Hematopoietic multipotent progenitor cell treated with erythropoietin and hydrocortisone succinate and interleukin-3 and kit ligand, for 15 days (in vitro differentiated cells): ENCODE measurements around the gene CSRP3.

Source experiments
- DNase-seq: peaks from one replicate; pipeline ENCODE4 v3.0.0-alpha.2; 2015; ENCODE audit warnings: low spot score

CSRP3 gene

DNA sequence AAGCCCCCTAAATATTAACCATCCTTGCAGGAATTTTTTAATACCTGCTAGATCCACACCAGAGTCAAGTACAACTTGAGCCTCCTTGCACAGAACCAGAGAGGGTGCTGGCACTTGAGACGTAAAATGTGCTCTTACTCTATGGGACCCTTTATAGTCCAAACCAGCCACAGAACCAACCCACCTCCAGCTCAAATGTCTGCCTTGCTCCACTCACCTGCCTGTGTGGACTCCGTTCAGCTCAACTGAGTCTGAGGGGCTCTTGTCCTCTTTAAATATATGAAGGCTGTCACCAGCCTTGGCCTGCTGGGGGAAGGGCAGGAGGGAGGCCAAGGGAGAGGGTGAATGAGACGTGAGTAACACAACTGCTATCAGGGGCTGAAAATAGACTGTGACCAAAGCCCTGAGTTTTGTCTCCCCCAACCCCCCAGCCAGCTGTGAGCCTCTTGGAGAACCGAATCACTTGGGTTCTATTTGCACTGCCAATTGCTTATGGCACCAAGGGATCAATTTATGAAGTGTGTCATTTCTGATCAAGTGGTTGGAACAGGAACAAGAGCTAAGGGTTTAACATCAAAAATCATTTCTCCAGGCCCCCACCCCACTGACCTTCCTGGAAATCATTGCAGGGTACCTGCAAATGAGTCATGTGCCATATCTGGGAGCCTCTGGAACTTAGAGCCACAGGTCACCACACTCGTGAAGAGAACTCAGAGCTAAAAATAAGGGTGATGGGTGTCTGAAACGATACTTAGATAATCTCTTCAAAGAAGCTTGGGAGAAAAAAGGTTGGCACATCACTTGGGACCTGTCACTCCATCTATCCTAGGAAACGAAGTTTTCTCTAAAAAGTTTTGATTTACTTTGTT is at the start of gene CSRP3:
TSS of gene CSRP3 (minus strand) at position 247 of the 869 bp plus-strand sequence. CDS start 9,535 bp downstream, outside the sequence.
- DNase-seq: no peak

DNA sequence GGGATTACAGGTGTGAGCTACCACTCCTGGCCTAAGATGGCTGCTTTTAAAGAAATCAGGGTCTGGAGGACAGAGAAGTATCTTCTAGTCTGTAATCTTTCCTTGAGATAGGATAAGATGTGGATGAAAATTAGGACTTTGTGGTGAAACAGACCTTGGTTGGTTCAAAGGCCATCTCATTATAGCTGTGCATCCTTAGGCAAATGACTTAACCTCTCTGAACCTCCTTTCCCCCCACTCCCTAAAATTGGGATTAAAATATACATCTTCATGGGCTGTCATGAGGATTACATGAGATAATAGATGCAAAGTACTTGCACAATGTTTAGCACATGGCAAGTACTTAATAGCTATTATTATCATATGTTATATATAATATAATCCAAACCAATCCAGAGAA is 49.8 kb upstream of the CSRP3 start:
- no peak for DNase-seq

DNA sequence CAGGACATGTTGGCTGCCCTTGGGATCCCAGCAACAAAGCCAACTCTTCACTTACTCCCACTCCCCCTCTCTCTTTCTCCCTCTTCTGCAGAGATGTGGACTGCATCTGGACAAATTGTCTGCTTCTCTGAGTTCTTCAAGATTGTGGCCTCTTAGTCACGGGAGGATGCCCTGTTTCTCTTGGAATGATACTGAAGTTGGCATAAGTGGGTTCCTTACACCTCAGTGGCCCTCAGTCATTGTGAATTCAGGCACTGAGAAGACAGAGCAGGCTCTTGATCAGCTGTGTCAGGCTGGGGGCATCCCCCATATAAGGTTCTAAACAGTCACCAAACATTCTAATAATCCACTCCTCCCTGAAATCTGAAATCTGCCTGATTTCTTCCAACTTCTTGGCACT is 45.0 kb upstream of the CSRP3 start:
- DNase-seq: no peak

DNA sequence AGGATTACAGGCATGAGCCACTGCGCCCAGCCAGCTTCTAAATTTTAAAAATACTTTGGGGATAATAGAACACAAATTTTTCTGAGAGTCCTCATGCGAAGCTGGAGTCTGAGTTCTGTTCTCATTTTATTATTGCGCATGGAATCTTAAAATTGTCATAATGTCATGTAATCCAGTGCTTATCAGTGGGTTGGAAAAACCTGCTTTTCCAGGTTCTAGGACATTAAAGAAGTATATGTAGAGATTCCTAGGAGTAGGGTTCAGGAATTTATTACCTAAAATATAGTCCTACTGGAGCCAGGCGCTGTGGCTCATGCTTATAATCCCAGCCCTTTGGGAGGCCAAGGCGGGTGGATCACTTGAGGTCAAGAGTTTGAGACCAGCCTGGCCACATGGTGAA is 43.6 kb upstream of the CSRP3 start:
- no peak for DNase-seq

DNA sequence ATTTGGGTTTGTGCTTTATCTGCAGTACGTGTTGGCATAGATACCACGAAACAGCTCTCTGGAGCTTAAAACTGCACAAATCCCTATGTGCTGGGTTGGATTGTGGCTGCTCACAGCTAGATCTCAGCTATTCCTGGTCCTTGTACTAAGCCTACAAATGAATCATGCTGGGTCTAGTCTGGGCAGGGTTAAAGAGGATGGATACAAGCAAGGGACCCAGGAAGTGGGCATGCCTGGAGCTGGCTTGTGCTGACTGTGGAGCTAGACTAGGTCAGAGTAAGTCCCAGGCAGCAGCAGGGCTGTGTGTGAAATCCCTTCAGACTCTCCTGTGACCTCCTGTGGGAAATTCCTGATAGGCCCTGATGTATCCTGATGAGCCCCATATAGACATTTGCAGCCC is 42.8 kb upstream of the CSRP3 start:
- no peak for DNase-seq

DNA sequence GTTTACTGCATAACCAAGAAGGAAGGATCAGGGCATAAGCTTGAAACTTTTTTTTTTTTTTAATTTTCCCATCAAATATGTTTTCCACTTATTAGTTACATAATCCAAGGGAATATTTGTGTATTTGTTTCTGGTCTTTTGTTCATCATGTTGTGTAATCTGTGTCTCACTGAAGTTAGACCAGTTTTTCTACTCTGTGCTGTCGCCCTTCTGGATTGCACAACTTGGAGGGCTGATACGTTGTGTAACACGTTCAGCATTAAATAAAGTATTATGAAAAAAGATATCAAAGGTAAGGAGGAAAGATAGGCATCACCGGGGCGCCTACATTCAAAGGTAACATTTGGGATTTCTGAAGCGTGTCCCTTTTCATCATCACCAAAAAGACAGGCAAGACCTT is 42.3 kb upstream of the CSRP3 start:
- no peak for DNase-seq

DNA sequence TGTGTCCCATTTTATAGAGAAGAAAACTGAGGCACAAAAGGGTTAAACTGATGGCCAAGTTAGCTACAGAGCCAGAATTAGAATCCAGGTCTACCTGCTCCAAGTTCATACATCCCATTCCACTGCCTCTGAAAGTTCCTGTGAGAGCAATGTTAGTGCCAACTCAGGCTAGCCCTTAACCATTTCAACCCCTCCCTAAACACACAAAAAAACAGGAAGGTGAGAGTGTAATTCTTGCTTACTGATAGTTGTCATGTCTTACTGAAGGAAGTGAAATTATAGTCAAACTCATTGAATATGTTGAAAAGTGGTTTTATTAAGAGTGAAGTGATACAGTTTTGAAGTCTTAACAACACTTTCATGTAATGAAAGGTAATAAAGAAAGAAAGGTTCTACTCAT is 41.8 kb upstream of the CSRP3 start:
- DNase-seq: no peak

DNA sequence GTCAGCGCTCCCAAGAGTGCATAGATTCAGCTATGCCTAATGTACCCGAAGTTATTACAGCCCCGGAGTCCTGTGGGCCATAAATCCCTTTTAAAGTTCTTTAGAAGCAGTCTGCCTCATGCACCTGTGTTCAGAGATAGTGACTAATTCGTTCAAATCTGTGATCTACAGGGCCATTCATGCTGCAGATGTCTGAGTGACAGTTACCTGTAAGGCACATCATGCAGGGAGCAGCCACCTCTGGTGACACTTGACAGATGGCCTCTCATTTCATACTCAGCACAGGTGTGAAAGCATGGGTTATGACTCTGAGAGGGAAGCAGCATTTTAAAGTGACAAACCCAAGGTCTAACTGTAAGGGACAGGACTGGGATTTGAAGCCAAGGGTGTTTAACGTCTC is 41.4 kb upstream of the CSRP3 start:
- no peak for DNase-seq

DNA sequence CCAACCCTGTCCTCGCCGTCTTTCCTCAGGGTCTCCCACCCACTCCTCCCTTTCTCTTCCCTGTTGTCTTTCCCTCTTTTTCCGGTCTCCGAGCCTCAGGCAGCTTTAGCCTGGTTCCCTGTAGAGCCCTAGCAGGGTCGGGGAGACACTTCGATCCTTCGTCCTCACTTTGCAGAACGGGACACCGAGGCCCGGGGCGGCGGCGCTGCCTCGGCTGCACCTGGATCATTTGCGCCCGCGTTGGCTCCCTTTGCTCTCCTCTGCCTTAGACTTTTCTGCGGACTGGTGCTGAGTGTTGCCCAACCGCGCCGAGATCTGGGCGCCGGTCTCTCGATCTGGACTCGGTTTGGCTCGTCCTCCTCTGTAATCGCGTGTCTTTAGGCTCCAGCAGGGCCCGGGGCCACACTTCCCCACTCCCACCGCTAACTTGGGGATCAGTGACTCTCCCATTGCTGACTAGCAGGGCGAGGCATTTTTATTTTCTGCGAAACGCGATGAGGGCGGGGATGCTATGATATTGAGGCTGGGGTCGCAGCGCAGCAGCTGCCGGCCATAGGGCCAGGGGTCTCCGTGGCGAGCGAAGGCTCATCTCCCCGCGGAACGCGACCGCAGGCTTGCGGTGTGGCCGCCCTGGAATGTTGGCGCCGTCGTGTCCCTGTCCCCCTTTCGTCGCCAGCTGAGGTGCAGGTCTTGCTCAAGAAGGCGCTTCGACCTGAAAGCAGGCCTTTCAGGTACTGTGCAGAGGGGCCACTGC is 40.6 kb upstream of the CSRP3 start:
- no peak for DNase-seq

DNA sequence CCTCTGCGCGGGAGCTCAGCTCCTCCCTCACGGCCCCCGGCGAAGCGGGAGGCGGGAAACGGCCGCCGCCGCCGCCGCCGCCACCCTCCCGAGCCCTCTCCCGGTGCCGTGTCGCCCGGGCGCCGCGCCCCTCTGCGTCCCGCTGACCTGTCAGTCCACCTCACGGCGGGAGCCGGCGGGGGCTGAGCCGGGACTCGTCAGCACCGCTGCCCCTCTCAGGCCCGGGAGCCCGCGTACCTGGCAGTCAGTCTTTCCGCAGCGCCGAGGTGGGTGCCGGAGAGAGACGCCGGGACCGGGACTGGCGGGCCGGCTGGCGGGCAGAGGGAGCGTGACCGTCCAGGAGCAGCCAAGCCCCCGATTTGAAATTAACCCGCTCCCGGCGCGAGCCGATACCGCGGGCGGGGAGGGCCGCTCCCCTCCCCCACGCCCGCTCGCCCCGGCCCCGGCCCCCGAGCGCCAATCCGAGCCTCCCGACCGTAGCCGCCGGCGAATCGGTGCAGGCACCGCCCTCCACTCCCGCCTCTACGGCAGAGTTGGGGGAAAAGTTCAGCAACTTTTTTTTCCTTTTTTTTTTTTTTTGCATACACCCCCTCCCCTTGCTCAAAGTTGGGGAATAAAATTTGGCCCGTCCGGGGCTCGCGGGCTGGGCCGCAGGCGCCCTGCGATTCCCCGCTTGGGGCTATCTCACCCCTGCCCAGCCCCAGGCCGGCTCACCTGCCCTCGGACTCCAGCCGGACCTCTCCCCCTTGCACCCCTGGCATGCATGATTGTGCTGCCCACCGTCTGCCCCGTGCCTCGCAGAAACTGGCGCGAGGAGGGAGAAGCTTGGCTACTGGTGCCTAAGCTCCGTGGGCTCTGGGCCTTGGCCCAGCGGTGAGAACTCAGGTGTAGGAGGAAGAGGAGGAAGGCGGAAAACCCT is 39.7 kb upstream of the CSRP3 start:
- DNase-seq: peak; percentile 61

DNA sequence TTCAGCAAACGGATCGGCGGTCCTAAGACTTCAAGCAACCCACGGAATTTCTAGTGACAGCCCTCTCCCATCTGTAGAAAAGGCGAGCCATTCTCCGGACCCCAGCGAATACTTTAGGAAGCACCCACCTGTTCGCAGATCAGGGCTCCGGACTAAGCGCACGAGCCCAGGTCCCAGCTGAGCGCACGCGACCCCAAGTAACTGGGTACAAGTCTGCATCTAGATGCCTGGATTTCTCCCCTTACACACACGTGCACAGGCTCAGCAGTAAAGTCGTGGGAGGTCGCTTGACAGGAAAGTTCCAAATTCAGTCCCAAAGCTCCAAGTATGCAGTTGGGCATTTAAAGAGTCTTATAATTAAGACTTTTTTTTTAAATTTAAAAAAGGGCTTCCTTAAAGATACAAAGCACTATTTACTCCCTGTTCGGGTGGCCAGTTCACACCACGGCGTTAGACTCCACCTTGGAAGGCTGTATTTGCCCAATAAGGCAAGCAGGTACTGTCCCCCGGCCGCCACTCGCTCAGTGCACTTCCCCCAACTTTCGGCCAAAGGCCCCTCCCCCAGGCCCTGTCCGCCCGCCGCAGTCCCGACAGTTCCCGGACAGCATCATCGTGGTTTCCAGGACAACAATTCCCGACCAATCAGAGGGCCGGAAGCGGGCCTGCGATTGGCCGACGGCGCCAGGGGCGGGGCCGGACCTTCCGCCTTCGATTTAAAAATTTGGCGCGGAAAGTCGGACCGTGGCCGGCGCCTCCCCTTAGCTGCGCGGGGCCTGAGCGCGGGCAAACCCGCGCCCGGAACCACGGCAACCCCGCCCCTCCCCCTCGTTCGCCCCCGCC is 38.9 kb upstream of the CSRP3 start, which contains the start of gene E2F8:
TSS of gene E2F8 (minus strand) at position 526 of the 840 bp plus-strand sequence. CDS start 824 bp downstream, outside the sequence.
- DNase-seq: peak; percentile 95

DNA sequence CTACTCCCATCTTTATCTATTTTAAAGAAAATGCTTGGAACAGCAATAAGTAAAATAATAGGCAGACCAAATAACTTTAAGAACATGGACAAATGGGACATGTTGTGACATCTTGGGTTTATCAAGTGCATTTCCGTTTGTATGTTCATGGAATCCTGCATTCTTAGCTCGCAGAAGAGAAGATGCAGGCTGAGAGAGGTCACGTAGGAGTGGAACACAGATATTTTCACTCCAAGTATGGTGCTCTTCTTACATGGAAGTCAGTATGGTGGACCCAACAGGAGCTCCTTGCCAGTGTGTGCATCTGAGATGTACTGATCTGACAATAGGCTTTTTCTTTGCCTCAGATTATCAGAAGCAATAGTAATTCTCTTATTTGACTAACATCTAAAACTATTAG is 37.3 kb upstream of the CSRP3 start:
- DNase-seq: peak; percentile 17

DNA sequence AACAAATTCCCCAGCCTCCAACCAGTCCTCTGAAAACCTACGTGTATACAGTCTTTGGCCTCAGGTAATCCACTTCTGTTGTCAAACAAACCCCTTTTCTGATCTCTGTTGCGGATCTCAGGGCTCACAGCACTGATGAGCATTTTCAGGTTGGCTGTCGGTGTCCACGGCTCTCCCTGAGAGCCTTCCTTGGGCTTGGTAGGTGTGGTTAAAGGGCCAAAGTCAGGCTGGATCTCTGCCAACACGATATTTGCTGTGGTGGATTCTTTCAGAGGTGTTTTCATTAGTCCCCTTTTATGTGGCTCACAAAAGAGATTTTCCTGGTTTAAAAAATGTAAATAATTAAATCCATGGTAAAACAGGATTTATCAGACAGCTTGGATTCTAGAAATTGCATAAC is 36.0 kb upstream of the CSRP3 start:
- DNase-seq: peak; percentile 23

DNA sequence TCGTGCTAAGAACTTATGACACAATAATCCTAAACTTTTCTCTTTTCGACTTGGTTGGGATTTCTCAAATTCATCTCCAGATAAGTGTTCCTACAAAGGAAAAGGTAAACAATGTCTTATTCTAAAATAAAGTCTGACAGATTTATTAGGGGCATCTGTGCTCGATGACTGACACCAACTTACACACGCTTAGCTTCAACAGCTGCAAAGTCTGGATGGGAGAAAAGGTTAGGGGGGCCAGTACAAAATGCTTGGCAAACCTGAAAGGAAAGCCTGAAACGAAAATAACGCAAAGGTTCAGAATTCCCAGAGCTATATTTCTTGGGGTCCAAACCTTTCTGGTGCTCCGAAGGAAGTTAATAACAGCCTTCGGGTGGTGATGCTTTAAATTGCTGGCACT is 35.6 kb upstream of the CSRP3 start:
- DNase-seq: no peak

DNA sequence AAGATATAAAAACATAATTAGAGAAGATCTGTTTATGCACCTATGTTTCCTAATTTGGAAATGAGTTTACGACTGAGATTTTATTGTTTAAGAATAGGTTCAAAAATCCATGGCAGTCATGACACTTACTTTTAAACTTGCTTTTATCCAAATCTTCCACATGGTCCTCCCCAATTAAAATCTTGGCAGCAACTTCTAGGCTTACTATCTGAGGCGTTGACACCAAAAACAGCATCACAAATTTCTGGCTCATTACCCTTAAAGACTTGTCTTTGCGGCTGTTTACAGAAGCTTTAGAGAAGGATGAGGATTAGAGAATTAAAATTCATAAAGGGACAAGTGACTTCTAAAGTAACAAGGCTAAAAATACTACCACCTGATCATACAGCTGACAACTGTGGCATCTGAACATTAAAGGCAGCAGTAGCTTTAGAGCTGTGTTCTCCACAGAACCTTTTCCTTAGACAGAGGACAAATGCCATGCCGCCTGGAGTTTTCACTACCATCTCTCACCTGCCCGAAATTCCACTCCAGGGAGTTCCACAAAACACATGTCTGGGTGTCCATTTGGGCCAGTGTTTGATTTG is 32.5 kb upstream of the CSRP3 start:
- DNase-seq: no peak

DNA sequence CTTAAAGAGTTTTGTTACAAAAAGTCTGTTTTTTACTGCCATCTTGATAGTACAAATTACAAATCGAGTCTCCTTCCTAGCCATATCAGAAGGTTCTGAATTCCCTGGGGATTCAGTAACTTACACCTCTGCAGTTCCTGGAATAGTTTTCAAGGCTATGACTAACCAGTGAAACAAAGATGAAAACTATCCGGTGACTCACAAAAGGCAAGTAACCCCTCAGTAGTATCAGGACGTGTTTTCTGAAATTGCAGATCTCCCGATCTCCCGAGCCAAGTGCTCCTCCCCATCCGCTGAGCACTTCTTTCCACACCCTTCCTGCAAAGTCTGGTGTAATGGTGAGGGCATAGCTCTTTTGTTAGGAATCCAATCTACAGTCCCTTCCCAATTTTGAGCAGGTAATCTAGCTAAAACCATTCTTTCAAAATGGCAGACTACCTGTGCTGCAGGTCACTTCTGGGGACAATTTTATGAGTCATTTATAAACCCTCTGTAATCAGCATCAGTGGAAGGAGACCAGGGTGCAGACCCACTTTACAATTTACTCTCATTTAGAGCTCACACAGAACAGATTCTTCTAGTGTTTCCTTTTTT is 31.2 kb upstream of the CSRP3 start:
- DNase-seq: no peak

DNA sequence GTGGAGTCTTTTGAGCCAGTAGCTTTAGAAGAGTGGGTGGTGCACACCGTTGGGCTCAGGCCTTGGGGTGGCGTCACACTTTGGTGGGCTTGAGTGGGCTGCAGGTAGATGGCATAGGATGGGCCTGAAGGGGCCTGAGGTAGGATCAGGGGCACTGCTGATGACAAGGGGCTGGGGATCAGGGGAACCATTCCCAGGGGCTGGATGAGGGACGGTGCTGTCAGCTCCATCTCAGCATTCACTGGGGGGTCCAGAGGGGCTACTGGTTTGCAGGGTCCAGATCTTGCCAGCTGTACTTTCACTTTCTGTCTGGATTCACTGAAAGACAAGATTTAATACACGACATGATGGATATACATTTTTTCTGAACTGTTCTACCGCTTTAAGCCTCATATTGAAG is 27.9 kb upstream of the CSRP3 start:
- DNase-seq: no peak

DNA sequence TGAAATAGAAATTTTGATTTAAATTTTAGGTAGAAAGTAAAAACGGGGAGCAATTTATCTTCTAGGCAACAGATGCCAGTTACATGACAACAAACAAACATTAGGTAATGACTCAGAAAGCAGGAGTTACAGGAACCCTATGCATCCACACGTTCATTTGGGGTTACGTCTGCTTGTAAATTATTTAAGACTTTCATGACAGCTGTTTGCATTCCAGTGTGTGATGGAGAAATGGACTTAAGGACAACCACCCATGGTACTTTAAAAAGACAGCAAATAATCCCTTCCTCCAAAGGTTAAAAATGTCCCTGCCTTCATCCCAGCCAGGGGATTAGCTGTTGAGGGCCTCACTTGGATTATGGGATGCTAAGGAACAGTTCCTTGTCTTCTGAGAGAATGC is 27.2 kb upstream of the CSRP3 start:
- no peak for DNase-seq

DNA sequence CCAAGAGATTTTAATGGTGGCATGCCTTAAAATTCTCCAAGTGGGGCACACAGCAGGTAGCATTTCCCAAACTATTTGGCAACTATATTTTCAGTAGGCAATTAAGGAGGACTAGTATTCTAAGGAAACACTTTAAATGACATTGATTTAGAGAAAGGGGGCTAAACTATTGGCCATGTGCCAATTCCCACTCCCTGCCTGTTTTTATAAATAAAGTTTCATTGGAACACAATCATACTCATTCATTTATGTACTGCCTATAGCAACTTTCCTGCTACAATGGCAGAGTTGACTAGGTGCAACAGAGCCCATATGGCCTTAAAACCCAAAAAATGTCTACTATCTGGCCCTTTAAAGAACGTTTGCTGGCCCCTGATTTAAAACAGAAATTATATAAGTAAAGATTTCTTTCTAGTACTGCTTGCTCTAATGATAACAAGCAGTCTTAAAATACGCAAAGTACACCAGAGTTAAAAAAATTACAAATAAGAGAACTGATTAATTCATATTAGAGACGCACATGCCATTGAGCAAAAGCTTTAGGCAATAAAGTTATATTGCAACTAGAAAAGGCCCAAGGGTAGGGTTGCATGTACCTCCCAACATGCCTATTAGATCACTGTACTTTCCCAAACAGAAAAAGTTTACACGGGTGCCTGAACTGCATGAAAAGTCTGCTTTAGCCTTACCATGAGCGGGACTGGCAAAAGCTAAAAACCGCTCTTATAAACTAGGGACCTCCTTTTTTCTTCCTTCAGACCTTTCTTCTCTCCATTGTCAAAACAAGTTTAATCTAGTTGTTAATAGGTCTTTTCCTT is 24.8 kb upstream of the CSRP3 start:
- DNase-seq: no peak

DNA sequence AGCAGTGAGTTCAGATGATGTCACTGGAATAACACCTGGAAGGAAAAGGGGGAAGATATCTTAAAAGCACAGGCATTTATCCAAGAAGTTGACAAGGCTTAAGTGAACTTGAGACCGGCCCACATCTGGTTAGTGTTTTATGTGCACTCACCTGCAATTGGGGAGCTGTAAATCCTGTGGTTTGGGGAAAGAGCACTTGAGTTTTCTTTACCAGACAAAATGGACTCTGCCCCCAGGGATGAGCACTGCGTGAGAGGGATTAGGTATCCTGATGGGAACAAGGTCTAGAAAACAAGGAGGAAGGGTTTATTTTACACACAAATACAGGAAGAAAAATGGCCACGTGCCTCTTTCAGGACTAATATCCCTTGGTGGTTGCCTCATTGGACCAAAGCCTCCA is 23.8 kb upstream of the CSRP3 start:
- no peak for DNase-seq
